Fibroblast of lung (primary cell): ENCODE data around the gene BLOC1S1.

Experiments used
- CTCF ChIP-seq, 2 donors: IDR thresholded peaks in 1 of 2; conservative IDR thresholded peaks in 1 of 2; 1 replicate in 1 of 2; 2 replicates in 1 of 2; pipeline ENCODE4 v1.5.1; 2011 to 2012; ENCODE audit warnings: low read length in 2 of 2, control low read depth in 1 of 2, inconsistent platforms in 1 of 2, low read depth in 1 of 2, mild to moderate bottlenecking in 1 of 2
- EZH2 ChIP-seq: IDR thresholded peaks from 2 replicates; pipeline ENCODE4 v1.5.1; 2012; ENCODE audit warnings: low read length, control low read depth, mild to moderate bottlenecking; ENCODE audit errors: missing control alignments

GRCh38 chr12:55722948-55723347 lies 7.1 kb downstream of the BLOC1S1 start:
- TF ChIP-seq CTCF (conservative IDR thresholded peaks at IDR 0.05 in 1 of 2, IDR thresholded peaks at IDR 0.05 in 1 of 2; ENCODE audit: low read depth in 1 of 2, low read length in 2 of 2) (no peak), EZH2 (no peak)
